HFF-Myc (cell line): ENCODE data around the gene SH2D6.

Experiments
- DNase-seq: peaks from one replicate; pipeline ENCODE4 v3.0.0-alpha.2; 2011; ENCODE audit warnings: low read depth; ENCODE audit errors: extremely low read depth
- H3K4me3 ChIP-seq: replicated peaks from 2 replicates; pipeline ENCODE4 v1.5.1; 2011; ENCODE audit warnings: low read depth, mild to moderate bottlenecking, control low read depth, low read length
- TF ChIP-seq, protein P1 (sequence below): IDR thresholded peaks from 2 replicates; pipeline ENCODE4 v1.5.1; 2012; ENCODE audit warnings: mild to moderate bottlenecking, low read depth, low read length, control low read depth; ENCODE audit errors: missing control alignments

SH2D6 gene

DNA sequence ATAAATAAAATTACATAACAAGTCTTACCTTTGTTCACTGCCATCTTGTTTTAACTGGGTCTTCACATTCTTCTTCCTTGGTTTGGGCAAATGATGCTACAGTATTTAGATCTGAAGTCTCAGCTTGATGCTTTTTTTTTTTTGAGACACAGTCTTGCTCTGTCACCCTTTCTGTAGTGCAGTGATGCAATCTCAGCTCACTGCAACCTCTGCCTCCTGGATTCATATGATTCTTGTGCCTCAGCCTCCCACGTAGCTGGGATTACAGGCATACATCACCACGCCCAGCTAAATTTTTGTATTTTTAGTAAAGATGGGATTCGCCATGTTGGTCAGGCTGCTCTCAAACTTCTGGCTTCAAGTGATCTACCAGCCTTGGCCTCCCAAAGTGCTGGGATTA, 67.3 kb downstream of the SH2D6 start:
- TF ChIP-seq, protein P1, sequence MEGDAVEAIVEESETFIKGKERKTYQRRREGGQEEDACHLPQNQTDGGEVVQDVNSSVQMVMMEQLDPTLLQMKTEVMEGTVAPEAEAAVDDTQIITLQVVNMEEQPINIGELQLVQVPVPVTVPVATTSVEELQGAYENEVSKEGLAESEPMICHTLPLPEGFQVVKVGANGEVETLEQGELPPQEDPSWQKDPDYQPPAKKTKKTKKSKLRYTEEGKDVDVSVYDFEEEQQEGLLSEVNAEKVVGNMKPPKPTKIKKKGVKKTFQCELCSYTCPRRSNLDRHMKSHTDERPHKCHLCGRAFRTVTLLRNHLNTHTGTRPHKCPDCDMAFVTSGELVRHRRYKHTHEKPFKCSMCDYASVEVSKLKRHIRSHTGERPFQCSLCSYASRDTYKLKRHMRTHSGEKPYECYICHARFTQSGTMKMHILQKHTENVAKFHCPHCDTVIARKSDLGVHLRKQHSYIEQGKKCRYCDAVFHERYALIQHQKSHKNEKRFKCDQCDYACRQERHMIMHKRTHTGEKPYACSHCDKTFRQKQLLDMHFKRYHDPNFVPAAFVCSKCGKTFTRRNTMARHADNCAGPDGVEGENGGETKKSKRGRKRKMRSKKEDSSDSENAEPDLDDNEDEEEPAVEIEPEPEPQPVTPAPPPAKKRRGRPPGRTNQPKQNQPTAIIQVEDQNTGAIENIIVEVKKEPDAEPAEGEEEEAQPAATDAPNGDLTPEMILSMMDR = no peak
- no peak overlapping the region for H3K4me3 ChIP-seq
- no peak for DNase-seq
